Colonic mucosa (tissue), 4 donors: Measurements from ENCODE around the gene NRG3. TPM values are rescaled to one million over a fixed set of nuclear protein-coding genes. Genes with fewer than 3 reads are reported as not detected.

Experiments used
- DNase-seq: peaks from one replicate; pipeline ENCODE4 v3.0.0-alpha.2; 2020
- H3K27ac ChIP-seq: fragments of 200-600 bp; one replicate; pipeline ENCODE4 v1.8.0; 2021
- H3K27me3 ChIP-seq: fragments of 200-600 bp; one replicate; pipeline ENCODE4 v1.8.0; 2021
- H3K36me3 ChIP-seq: fragments of 200-600 bp; one replicate; pipeline ENCODE4 v1.8.0; 2021
- H3K4me1 ChIP-seq: fragments of 200-600 bp; one replicate; pipeline ENCODE4 v1.8.0; 2021; ENCODE audit warnings: mild to moderate bottlenecking
- H3K4me3 ChIP-seq: fragments of 200-600 bp; one replicate; pipeline ENCODE4 v1.8.0; 2021
- H3K9ac ChIP-seq, 2 donors: one replicate each; pipeline ENCODE4 v1.7.0; 2013; ENCODE audit warnings: control low read depth in 2 of 2, low read depth in 2 of 2, low read length in 2 of 2
- H3K9me3 ChIP-seq: fragments of 200-600 bp; one replicate; pipeline ENCODE4 v1.8.0; 2021
- CTCF ChIP-seq: fragments of 200-600 bp; IDR thresholded peaks from one replicate; pipeline ENCODE4 v1.8.0; 2022; ENCODE audit warnings: antibody characterized with exemption, mild to moderate bottlenecking
- intact Hi-C: fragments of 100-400 bp; cut with DNase I; formaldehyde crosslinking; loops from one replicate; pipeline ENCODE4 v1.14.1; 2022
- total RNA-seq, 2 donors: library from RNA; stranded (reverse); fragmentation: NEBNext Ultra II Directional in 1 of 2; extraction: Animal tissue kit (Norgen Biotek cat#: 25700) in 1 of 2; gene quantifications; one replicate each; pipeline ENCODE4 v1.2.1, GENCODE V29; 2021
- donor health status: healthy.
- donor health status: DM: no; HTN: no; CAD: no.
- donor health status: DM: no; HTN: no; CAD: no.

The NRG3 gene
- total RNA-seq, 2 donors from 2014 or later = 0.24 TPM; not detected in 1

- Histone ChIP-seq H3K36me3 (no peaks in the 10 kb centered on the region), H3K4me1 (no peaks in the 10 kb centered on the region), H3K4me3 (no peak overlapping the region), H3K27ac (no peak overlapping the region), H3K27me3 (no peaks in the 10 kb centered on the region), H3K9me3 (no peaks in the 10 kb centered on the region), H3K9ac (no peak overlapping the region)
- TF ChIP-seq CTCF = no peak
- intact Hi-C loops = no loop called here
- no peak for DNase-seq
Measured at GRCh38 chr10:82245906-82246560, 371.0 kb downstream of the NRG3 start.

GRCh38 chr10:82249141-82249540 is 374.1 kb downstream of the NRG3 start:
- TF ChIP-seq CTCF = no peak
- no peaks in the 10 kb centered on the region for H3K27me3 ChIP-seq
- H3K9ac ChIP-seq = no peak overlapping the region
- no peak for DNase-seq
- H3K9me3 ChIP-seq = no peaks in the 10 kb centered on the region
- no peaks in the 10 kb centered on the region for H3K36me3 ChIP-seq
- no peaks in the 10 kb centered on the region for H3K4me1 ChIP-seq
- no peak overlapping the region for H3K4me3 ChIP-seq
- no peak overlapping the region for H3K27ac ChIP-seq
- intact Hi-C loops = no loop called here

- Histone ChIP-seq H3K9me3 (no peaks in the 10 kb centered on the region), H3K27ac (no peak overlapping the region), H3K9ac (no peak overlapping the region), H3K27me3 (no peaks in the 10 kb centered on the region), H3K4me3 (no peak overlapping the region), H3K36me3 (no peaks in the 10 kb centered on the region), H3K4me1 (no peaks in the 10 kb centered on the region)
- intact Hi-C loops = no loop called here
- no peak for TF ChIP-seq CTCF
- no peak for DNase-seq
Measured at GRCh38 chr10:82251222-82251906, 376.4 kb downstream of the NRG3 start.

- H3K4me1 ChIP-seq = no peaks in the 10 kb centered on the region
- no peaks in the 10 kb centered on the region for H3K36me3 ChIP-seq
- no peak overlapping the region for H3K4me3 ChIP-seq
- no peak overlapping the region for H3K9ac ChIP-seq
- intact Hi-C loops = no loop called here
- DNase-seq = no peak
- no peak overlapping the region for H3K27ac ChIP-seq
- no peaks in the 10 kb centered on the region for H3K27me3 ChIP-seq
- no peaks in the 10 kb centered on the region for H3K9me3 ChIP-seq
- no peak for TF ChIP-seq CTCF
Measured at GRCh38 chr10:82252081-82252480, 377.1 kb downstream of the NRG3 start.

GRCh38 chr10:82254237-82254636 is 379.2 kb downstream of the NRG3 start:
- intact Hi-C loops = no loop called here
- Histone ChIP-seq H3K4me1 (no peaks in the 10 kb centered on the region), H3K27me3 (no peaks in the 10 kb centered on the region), H3K4me3 (no peak overlapping the region), H3K27ac (no peak overlapping the region), H3K36me3 (no peaks in the 10 kb centered on the region), H3K9ac (no peak overlapping the region), H3K9me3 (no peaks in the 10 kb centered on the region)
- DNase-seq = no peak
- TF ChIP-seq CTCF = no peak
